Liver (tissue), 3 donors: Measurements from ENCODE around the gene SLC16A10.

Experiments
- FOXA1 ChIP-seq: IDR thresholded peaks from 2 replicates; pipeline ENCODE4 v1.6.1; 2016; ENCODE audit warnings: antibody characterized with exemption
- GABPA ChIP-seq, 2 donors: IDR thresholded peaks in 1 of 2; conservative IDR thresholded peaks in 1 of 2; 2 replicates each; pipeline ENCODE4 v1.6.1; 2016; ENCODE audit warnings: antibody characterized with exemption in 2 of 2, mild to moderate bottlenecking in 1 of 2, moderate library complexity in 1 of 2
- MAX ChIP-seq: IDR thresholded peaks from 2 replicates; pipeline ENCODE4 v1.6.1; 2016; ENCODE audit warnings: antibody characterized with exemption
- RAD21 ChIP-seq, 2 donors: IDR thresholded peaks; 2 replicates each; pipeline ENCODE4 v1.6.1; 2016; ENCODE audit warnings: antibody characterized with exemption in 2 of 2, mild to moderate bottlenecking in 2 of 2
- REST ChIP-seq: IDR thresholded peaks from 2 replicates; pipeline ENCODE4 v1.6.1; 2016; ENCODE audit warnings: antibody characterized with exemption, mild to moderate bottlenecking
- RXRA ChIP-seq, 2 donors: IDR thresholded peaks; 2 replicates each; pipeline ENCODE4 v1.6.1; 2017 to 2018; ENCODE audit warnings: antibody characterized with exemption in 2 of 2, mild to moderate bottlenecking in 1 of 2
- SP1 ChIP-seq: IDR thresholded peaks from 2 replicates; pipeline ENCODE4 v1.6.1; 2018; ENCODE audit warnings: antibody characterized with exemption, mild to moderate bottlenecking
- TAF1 ChIP-seq: conservative IDR thresholded peaks from 2 replicates; pipeline ENCODE4 v1.6.1; 2016; ENCODE audit warnings: antibody characterized with exemption, mild to moderate bottlenecking
- YY1 ChIP-seq: IDR thresholded peaks from 2 replicates; pipeline ENCODE4 v1.6.1; 2016; ENCODE audit warnings: antibody characterized with exemption, mild to moderate bottlenecking
- TF ChIP-seq, protein P1 (sequence below): fragments of 150-350 bp; IDR thresholded peaks from 2 replicates; pipeline ENCODE4 v1.5.1; 2017; ENCODE audit warnings: improper control_type of control experiment, low read depth, low read length; ENCODE audit not compliant: missing input control
- TF ChIP-seq, protein P2 (sequence below): IDR thresholded peaks from 2 replicates; pipeline ENCODE4 v1.6.1; 2016; ENCODE audit warnings: antibody characterized with exemption
- donor health status: healthy.
- donor health status: healthy.

DNA sequence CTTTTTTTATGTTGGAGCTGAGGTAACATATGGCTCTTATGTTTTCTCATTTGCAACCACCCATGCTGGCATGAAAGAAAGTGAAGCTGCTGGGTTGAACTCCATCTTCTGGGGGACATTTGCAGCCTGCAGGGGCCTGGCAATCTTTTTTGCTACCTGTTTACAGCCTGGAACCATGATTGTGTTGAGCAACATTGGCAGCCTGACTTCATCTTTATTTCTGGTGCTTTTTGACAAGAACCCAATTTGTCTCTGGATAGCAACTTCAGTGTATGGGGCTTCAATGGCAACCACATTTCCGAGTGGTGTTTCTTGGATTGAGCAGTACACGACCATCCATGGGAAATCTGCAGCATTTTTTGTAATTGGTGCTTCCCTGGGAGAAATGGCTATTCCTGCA is 179.0 kb downstream of the SLC16A10 start:
- TF ChIP-seq, protein P1, sequence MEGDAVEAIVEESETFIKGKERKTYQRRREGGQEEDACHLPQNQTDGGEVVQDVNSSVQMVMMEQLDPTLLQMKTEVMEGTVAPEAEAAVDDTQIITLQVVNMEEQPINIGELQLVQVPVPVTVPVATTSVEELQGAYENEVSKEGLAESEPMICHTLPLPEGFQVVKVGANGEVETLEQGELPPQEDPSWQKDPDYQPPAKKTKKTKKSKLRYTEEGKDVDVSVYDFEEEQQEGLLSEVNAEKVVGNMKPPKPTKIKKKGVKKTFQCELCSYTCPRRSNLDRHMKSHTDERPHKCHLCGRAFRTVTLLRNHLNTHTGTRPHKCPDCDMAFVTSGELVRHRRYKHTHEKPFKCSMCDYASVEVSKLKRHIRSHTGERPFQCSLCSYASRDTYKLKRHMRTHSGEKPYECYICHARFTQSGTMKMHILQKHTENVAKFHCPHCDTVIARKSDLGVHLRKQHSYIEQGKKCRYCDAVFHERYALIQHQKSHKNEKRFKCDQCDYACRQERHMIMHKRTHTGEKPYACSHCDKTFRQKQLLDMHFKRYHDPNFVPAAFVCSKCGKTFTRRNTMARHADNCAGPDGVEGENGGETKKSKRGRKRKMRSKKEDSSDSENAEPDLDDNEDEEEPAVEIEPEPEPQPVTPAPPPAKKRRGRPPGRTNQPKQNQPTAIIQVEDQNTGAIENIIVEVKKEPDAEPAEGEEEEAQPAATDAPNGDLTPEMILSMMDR, result no peak
- TF ChIP-seq RXRA (IDR thresholded peaks at IDR 0.05) (no peak), SP1 (no peak), REST (no peak), MAX (no peak), YY1 (no peak), FOXA1 (no peak), GABPA (IDR thresholded peaks at IDR 0.05 in 1 of 2, conservative IDR thresholded peaks at IDR 0.05 in 1 of 2) (no peak), TAF1 (no peak), RAD21 (IDR thresholded peaks at IDR 0.05) (no peak)
- TF ChIP-seq, protein P2, sequence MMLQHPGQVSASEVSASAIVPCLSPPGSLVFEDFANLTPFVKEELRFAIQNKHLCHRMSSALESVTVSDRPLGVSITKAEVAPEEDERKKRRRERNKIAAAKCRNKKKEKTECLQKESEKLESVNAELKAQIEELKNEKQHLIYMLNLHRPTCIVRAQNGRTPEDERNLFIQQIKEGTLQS, result no peak
